HG02588 (cell line): ENCODE results near the gene DNPH1.

ENCODE experiments used
- ATAC-seq: cut with Tn5 transposase; IDR thresholded peaks from one replicate; pipeline ENCODE4 v1.9.1; 2021; ENCODE audit warnings: mild to moderate bottlenecking, moderate library complexity; ENCODE audit not compliant: unreplicated experiment

Gene DNPH1

GRCh38 chr6:43247114-43247999 lies 18.1 kb upstream of the DNPH1 start:
- peak; percentile 88 for ATAC-seq

DNA sequence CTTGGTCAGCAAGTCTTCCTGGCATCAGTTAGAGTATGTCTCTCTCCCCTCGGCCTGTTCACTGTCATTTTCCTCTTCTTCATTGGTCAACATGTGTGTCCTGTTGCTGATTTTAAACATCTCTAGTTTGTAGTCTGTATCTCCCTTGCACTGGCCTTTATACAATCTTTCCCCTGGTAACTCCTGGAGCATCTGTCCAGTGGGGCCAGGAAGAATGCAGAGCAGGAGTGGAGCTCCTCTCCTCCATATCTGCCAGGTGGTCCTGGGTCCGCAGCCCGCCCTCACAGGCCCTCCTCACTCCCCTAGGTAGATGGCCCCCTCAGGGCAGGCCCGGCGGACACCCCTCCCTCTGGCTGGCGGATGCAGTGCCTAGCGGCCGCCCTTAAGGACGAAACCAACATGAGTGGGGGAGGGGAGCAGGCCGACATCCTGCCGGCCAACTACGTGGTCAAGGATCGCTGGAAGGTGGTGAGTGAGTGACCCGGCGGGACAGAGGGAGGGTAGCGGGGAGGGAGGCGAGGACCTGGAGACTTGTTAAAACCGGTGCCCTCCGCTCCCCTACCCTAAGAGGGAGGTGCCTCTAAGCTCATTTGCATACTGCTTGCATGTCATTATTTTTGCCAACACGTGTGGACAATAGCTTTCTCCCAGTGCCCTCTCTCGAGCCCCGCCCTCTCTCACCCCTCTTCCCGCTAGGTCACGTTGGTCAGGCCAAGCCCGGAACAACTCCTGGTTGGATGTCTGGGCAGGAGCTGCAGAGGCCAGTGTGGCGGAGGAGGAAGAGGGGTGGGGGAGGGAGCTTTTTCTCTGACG lies 17.2 kb upstream of the DNPH1 start:
- ATAC-seq = peak; percentile 33

DNA sequence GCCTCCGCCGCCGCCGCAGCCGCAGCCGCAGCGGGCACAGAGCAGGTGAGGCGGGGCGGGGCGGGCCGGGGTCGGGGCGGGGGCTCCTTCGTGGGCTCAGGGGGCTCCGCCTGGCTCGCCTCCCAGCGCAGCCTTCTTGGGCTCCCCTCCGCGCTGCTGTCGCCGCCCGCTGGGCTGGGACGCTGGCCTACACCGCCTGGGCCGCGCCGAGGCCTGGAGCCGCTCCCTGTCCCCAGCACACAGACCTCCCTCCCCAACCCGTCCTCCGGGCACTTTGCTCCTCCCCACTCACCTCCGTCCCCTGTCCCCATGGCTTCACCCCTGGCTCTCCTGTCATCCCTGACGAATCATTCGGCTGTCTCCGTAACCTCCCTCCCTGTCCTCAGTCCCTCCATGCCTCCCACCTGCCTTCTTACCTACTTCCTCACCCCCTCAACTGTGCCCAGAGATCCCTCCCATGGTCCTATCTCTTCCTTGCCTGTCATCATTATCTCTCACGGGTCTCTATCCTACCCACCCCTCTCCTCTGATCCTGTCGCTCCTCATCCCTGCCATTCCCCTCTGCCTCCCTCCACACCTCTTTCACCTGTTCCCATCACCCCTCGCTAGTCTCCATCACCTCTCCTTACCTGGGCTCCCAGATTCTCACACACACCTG lies 14.5 kb upstream of the DNPH1 start:
- ATAC-seq = no peak

DNA sequence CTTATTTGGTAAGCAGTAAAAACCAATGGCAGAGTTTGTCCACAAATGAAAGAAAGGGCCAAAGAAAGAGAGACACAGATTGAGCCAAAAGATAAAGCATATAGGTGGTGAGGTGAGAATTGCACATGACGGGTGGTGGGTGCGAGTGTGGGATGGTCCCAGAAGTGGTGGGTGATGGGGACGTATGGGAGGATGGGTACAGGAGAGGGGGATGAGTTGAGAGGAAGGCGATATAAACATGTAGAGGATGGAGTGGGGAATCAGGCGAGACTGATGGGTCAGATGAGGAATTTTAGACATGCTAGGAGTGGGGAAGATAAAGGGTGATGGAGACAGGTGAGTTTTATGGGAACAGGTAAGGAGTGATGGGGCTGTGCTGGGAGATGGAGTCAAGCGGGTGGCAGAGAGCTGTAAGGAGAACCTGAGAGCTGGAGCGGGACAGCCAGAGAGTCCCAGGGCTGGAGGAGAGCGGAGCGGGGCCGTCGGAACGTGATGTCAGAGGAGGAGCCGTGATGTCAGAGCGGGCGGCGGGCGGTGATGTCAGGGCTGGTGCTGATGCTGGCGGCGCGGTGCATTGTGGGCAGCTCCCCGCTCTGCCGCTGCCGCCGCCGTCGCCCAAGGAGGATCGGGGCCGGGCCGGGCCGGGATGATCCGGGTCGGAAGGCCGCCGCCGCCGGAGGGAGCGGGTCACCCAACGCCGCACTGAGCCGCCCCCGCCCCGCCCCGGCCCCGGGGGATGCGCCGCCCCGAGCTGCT lies 13.8 kb upstream of the DNPH1 start, which contains the start of gene TTBK1:
TTBK1 (plus strand) TSS at position 574 of the 756 bp plus-strand sequence. CDS start 3,180 bp downstream, outside the sequence.
- ATAC-seq = no peak

DNA sequence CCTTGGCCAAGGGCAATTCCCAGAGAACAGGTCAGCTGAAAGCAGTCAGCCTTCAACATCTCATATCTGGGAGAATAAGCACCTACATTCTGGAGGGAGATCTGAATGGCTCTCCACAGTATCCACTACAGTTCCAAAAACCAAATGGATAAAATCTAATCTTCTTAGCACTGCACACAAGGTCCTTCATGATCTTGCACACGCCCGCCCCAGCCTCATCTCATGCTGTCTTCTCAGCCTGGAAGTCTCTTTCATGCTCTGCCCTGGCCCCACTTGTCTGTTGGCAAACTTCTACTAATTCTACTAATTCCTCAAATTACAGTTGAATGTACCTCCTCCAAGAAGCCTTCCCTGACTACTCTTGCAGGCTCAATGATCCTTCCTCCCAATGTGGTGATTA lies 12.2 kb upstream of the DNPH1 start:
- no peak for ATAC-seq

- no peak for ATAC-seq
Observed at GRCh38 chr6:43240950-43241349, 11.7 kb upstream of the DNPH1 start.

GRCh38 chr6:43239054-43239453 lies 9.8 kb upstream of the DNPH1 start:
- no peak for ATAC-seq

GRCh38 chr6:43235841-43236240 lies 6.6 kb upstream of the DNPH1 start:
- ATAC-seq = no peak

GRCh38 chr6:43231735-43232450 lies 2.6 kb upstream of the DNPH1 start:
- no peak for ATAC-seq

DNA sequence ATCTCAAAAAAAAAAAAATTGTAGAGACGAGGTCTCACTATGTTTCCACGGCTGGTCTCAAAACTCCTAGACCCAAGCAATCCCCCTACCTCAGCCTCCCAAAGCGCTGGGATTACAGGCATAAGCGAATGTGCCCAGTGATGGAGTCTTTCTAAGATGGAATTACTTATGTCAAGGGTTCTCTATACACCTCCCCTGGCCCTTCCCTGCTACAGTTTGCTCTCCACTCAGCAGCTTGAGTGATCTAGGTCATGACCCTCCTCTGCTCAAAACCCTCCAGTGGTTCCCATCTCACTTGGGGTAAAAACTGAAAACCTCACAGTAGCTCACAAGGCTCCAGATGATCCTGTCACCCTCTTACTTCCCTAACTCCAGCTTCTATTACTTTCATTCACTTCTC lies 1.8 kb upstream of the DNPH1 start:
- ATAC-seq = no peak

DNA sequence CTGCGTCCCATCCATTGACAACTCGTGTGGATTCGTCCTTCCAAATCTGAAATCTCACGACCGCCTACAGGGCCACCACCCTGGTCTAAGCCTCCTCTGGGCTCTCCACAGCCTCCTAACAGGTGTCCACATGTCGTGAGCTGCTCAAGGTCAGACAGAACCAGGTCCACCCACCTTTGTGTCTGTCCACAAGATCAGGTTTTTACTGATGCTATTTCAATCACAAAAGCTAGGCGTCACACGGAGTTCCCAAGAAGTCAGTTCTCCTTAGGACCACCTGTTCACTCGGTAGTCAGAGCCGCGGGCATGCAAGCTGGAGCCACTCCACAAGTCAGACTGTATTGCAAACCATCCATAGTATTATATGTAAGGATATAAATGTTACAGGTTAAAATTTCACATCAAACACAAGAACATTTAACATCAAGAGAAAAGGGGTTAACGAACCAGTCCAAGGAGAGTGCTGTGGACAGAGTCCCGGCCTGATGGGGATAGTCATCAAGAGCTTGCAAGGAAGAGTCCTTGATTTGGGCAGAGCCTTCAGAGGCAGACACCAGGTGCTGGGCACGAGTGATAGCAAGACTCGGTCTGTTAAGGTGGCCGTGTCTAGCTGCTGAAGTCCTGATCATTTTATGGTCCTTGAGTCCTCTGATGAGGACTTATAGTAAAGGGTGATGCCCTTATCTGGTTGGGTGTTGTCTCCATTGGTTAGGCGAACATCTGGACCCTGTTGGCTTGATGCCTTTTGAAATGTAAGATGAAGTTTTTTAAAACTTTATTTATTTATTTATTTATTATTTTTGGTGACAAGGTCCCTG lies 731 bp upstream of the DNPH1 start:
- no peak for ATAC-seq

DNA sequence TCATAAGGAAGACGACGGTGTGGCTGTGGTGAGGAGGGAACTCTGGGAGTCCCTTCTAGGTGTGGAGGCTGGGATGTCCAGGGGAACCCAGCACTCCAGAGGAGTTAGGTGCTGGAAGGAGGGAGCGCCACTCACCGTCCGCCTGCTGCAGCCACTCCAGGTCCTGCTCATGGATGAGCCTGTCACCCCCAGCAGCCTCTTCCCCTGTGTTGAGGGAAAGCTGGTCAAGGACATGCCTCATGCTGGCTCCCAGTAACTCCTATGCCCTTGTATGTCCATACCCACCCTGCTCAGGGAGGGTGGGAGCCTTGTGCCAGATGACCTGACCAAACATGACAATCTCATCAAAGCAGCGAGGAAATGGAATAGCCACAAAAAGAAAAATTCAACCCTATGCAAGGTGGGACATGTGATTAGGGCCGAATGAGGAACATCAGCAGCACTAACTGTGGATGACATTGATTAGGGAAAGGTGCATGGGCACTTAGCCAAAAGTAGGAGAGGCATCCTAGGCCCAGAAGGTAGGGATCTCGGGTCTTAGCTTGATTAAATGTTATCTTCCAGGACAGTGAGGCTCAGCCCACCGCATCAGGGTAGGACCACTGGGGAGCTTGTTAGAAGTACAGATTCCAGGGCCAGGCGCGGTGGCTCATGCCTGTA lies 3.0 kb downstream of the DNPH1 start:
- ATAC-seq = no peak

DNA sequence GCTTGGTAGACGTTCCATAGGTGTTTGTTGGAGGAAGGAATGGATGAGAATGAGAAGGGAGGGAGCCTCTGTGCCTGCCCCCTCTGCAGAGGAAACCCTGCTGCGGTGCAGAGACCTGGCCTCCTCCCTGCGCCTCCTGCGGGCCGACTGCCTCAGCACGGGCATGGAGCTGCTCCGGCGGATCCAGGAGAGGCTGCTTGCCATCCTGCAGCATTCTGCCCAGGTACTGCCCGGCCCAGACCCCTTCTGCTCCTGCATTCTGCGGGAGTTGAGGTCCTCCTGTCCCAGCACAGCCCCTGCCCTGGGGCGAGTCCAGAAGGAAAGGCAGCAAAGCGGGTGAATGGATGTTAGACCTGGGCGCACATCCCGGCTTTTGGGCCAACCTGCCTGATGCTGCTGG lies 6.1 kb downstream of the DNPH1 start:
- ATAC-seq = no peak

DNA sequence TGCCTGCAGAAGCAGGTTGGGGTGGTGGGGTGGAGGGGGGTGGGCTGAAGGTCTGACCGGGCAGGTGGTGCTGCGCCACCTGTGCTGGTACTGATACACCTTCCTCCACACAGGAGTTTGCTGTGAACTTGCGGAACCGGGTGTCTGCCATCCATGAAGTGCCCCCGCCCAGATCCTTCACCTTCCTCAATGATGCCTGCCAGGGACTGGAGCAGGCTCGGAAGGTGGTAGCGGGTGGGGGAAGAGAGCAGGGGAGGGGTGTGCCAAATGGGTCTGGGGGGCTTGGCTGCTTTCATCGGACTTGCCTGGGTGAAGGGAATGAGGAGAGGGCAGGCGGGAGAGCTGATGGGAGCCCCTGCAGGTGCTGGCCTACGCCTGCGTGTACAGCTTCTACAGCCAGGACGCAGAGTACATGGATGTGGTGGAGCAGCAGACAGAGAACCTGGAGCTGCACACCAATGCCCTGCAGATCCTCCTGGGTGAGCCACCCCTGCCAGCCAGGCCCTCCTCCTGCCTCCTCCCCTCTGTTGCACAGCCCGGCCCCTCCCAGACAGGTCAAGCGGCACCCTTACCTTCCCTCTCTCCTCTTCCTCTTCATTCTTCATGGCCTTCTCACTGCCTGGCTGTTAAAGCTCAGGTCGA lies 6.7 kb downstream of the DNPH1 start:
- no peak for ATAC-seq

GRCh38 chr6:43221046-43221972 lies 8.0 kb downstream of the DNPH1 start:
- ATAC-seq = no peak

DNA sequence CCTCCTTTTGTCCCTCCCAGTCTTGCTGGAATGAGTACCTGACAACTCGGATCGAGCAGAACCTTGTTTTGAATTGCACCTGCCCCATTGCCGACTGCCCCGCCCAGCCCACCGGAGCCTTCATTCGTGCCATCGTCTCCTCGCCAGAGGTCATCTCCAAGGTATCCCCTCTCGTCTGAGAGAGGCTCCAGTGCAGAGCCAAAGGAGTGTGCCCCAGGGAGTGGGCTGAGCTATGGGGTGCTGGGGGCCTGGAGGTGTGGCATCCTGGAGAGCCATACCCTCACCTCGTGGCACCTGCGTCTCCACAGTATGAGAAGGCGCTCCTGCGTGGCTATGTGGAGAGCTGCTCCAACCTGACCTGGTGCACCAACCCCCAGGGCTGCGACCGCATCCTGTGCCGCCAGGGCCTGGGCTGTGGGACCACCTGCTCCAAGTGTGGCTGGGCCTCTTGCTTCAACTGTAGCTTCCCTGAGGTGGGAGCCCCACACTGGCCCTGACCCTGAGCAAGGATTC lies 8.8 kb downstream of the DNPH1 start:
- ATAC-seq = no peak

DNA sequence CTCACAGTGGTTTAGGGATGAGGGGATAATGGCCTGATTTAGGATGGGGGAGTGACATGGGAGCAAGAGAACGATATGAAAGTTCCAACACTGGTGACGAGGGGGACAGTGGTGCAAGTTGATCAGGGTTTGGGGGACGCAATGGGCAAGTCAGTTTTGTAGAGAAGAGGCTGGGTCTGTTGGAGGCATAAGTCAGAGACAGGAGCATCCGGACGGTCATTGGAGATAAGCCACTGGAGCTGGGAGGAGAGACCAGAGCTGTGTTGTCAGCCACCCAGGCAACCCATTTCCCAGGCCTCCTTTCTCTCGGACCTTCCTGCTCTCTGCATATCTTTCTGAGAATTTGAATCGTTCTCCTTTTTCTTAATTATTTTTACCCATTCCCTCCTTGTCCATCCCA lies 9.5 kb downstream of the DNPH1 start:
- ATAC-seq = no peak
